Astrocyte (in vitro differentiated cells and primary cell): ENCODE results near the gene NBPF3.

ENCODE experiments used
- CTCF ChIP-seq: IDR thresholded peaks from 2 replicates; pipeline ENCODE4 v1.5.1; 2011; ENCODE audit warnings: low read depth, mild to moderate bottlenecking, inconsistent platforms, low read length, moderate library complexity; ENCODE audit not compliant: insufficient read depth
- EZH2 ChIP-seq: IDR thresholded peaks from 2 replicates; pipeline ENCODE4 v1.6.1; 2012; ENCODE audit warnings: mild to moderate bottlenecking, low read length, inconsistent platforms; ENCODE audit not compliant: insufficient read depth

DNA sequence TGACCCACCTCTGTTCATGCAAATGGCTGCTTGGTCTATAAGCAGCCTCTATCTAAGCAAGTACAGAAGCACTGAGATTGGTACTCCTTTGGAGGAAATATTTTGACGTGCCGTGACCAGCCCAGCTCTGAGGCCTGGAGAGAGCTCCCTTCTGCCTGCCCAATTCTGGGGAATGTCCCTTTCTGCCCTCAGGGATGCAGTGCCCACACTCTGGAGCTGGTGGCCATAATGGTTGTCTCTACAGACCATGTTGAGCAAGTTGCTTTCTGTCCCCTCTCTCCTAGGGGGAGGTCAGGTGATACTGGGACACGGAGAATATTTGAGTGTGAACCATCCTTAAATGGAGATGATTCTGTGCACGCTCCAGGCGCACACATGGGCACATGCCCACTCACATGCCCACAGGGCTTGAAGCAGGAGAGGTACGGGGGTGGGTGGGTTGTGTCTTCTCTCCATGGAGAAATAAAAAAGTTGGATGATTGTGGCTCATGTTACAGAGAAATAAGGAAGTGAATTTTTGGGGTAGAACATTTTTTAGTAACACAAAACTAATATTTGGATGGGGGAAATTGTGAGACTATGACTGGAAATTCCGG is 55.4 kb downstream of the NBPF3 start:
- no peak for TF ChIP-seq CTCF
- no peak for TF ChIP-seq EZH2
